Thyroid gland (tissue), 4 donors: ENCODE measurements around the gene KIRREL3. TPM values are rescaled to one million over a fixed set of nuclear protein-coding genes. Genes with fewer than 3 reads are reported as not detected.

ENCODE experiments used
- DNase-seq, 2 donors: peaks; one replicate each; pipeline ENCODE4 v3.0.0-alpha.2; 2019
- H3K27ac ChIP-seq, 3 donors: fragments of 200-600 bp; sonication (generic); 1 replicate in 2 of 3; 2 replicates in 1 of 3; pipeline ENCODE4 v1.5.1; 2016 to 2019; ENCODE audit warnings: mild to moderate bottlenecking in 1 of 3, moderate library complexity in 1 of 3
- H3K27me3 ChIP-seq: fragments of 200-600 bp; sonication (generic); one replicate; pipeline ENCODE4 v1.5.1; 2019
- H3K36me3 ChIP-seq, 2 donors: fragments of 200-600 bp; sonication (generic); one replicate each; pipeline ENCODE4 v1.5.1; 2016 to 2019
- H3K4me1 ChIP-seq, 2 donors: fragments of 200-600 bp; sonication (generic); one replicate each; pipeline ENCODE4 v1.5.1; 2017 to 2019
- H3K4me3 ChIP-seq, 3 donors: fragments of 200-600 bp; sonication (generic); replicated peaks in 1 of 3; 1 replicate in 2 of 3; 2 replicates in 1 of 3; pipeline ENCODE4 v1.5.1; 2016; ENCODE audit warnings: mild to moderate bottlenecking in 1 of 3
- H3K9me3 ChIP-seq: fragments of 200-600 bp; sonication (generic); one replicate; pipeline ENCODE4 v1.5.1; 2017
- POLR2A ChIP-seq, 2 donors: fragments of 450-650 bp; IDR thresholded peaks; one replicate each; pipeline ENCODE4 v1.6.1; 2017; ENCODE audit warnings: antibody characterized with exemption in 2 of 2, mild to moderate bottlenecking in 2 of 2, moderate library complexity in 1 of 2
- WGBS, 2 donors: methylation state at CpG; one replicate each; pipeline ENCODE4 v1.1.5; 2017; 5-methylcytosine and 5-hydroxymethylcytosine counted together
- intact Hi-C: fragments of 100-400 bp; cut with DNase I; formaldehyde crosslinking; loops from one replicate; pipeline ENCODE4 v1.15.1; 2023
- total RNA-seq, 4 donors: library from RNA; depleted of rRNA; stranded (reverse); fragments of >200 nt; gene quantifications; one replicate each; pipeline ENCODE4 v1.2.3, GENCODE V29; 2016
- TF ChIP-seq, protein P1 (sequence below), 6 experiments: fragments of 200-600 bp in 3 of 6; fragments of 450-650 bp in 3 of 6; sonication (generic) in 3 of 6; IDR thresholded peaks; one replicate each; pipeline ENCODE4 v1.5.1; 2016 to 2019; ENCODE audit warnings: antibody characterized with exemption in 6 of 6, mild to moderate bottlenecking in 2 of 6, inconsistent platforms in 1 of 6, moderate library complexity in 1 of 6

KIRREL3 gene
- total RNA-seq, 4 donors from 2014 or later = 0.78 TPM; not detected in 3

- H3K27ac ChIP-seq = no peak overlapping the region
- intact Hi-C loops = no loop called here
- H3K4me1 ChIP-seq = no peaks in the 10 kb centered on the region
- no peaks in the 10 kb centered on the region for H3K27me3 ChIP-seq
- DNase-seq = no peak
- 50 to 81% methylated on average over 2 of the region's 2 CpGs for WGBS, 2 donors
- no peaks in the 10 kb centered on the region for H3K36me3 ChIP-seq
- no peak for TF ChIP-seq POLR2A (IDR thresholded peaks at IDR 0.05)
- TF ChIP-seq, protein P1, sequence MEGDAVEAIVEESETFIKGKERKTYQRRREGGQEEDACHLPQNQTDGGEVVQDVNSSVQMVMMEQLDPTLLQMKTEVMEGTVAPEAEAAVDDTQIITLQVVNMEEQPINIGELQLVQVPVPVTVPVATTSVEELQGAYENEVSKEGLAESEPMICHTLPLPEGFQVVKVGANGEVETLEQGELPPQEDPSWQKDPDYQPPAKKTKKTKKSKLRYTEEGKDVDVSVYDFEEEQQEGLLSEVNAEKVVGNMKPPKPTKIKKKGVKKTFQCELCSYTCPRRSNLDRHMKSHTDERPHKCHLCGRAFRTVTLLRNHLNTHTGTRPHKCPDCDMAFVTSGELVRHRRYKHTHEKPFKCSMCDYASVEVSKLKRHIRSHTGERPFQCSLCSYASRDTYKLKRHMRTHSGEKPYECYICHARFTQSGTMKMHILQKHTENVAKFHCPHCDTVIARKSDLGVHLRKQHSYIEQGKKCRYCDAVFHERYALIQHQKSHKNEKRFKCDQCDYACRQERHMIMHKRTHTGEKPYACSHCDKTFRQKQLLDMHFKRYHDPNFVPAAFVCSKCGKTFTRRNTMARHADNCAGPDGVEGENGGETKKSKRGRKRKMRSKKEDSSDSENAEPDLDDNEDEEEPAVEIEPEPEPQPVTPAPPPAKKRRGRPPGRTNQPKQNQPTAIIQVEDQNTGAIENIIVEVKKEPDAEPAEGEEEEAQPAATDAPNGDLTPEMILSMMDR (IDR thresholded peaks at IDR 0.05) = no peak
- no peaks in the 10 kb centered on the region for H3K9me3 ChIP-seq
- no peak overlapping the region for H3K4me3 ChIP-seq
Measured at GRCh38 chr11:126743628-126744027, 256.9 kb downstream of the KIRREL3 start.

GRCh38 chr11:126742582-126742981 is 258.0 kb downstream of the KIRREL3 start:
- Histone ChIP-seq H3K27ac (no peak overlapping the region), H3K9me3 (no peaks in the 10 kb centered on the region), H3K4me3 (no peak overlapping the region), H3K27me3 (no peaks in the 10 kb centered on the region), H3K4me1 (no peaks in the 10 kb centered on the region), H3K36me3 (no peaks in the 10 kb centered on the region)
- no peak for DNase-seq
- 78 to 94% methylated on average over 4 of the region's 4 CpGs for WGBS, 2 donors
- intact Hi-C loops = no loop called here
- TF ChIP-seq, protein P1 (IDR thresholded peaks at IDR 0.05) = no peak
- TF ChIP-seq POLR2A (IDR thresholded peaks at IDR 0.05) = no peak

- H3K27ac ChIP-seq = no peak overlapping the region
- H3K36me3 ChIP-seq = no peaks in the 10 kb centered on the region
- WGBS, 2 donors = 54 to 69% methylated on average over 1 of the region's 1 CpG
- DNase-seq = no peak
- H3K4me1 ChIP-seq = no peaks in the 10 kb centered on the region
- no peaks in the 10 kb centered on the region for H3K27me3 ChIP-seq
- H3K9me3 ChIP-seq = no peaks in the 10 kb centered on the region
- TF ChIP-seq, protein P1 (IDR thresholded peaks at IDR 0.05) = no peak
- no peak for TF ChIP-seq POLR2A (IDR thresholded peaks at IDR 0.05)
- no peak overlapping the region for H3K4me3 ChIP-seq
- intact Hi-C loops = no loop called here
Measured at GRCh38 chr11:126740846-126741245, 259.7 kb downstream of the KIRREL3 start.

GRCh38 chr11:126739499-126740145 is 260.9 kb downstream of the KIRREL3 start:
- no peak overlapping the region for H3K27ac ChIP-seq
- no peak for DNase-seq
- no peaks in the 10 kb centered on the region for H3K27me3 ChIP-seq
- no peak for TF ChIP-seq POLR2A (IDR thresholded peaks at IDR 0.05)
- TF ChIP-seq, protein P1 (IDR thresholded peaks at IDR 0.05) = no peak
- intact Hi-C loops = no loop called here
- no peaks in the 10 kb centered on the region for H3K36me3 ChIP-seq
- no peaks in the 10 kb centered on the region for H3K9me3 ChIP-seq
- H3K4me1 ChIP-seq = no peaks in the 10 kb centered on the region
- H3K4me3 ChIP-seq = no peak overlapping the region
- 77 to 83% methylated on average over 2 of the region's 2 CpGs for WGBS, 2 donors

DNA sequence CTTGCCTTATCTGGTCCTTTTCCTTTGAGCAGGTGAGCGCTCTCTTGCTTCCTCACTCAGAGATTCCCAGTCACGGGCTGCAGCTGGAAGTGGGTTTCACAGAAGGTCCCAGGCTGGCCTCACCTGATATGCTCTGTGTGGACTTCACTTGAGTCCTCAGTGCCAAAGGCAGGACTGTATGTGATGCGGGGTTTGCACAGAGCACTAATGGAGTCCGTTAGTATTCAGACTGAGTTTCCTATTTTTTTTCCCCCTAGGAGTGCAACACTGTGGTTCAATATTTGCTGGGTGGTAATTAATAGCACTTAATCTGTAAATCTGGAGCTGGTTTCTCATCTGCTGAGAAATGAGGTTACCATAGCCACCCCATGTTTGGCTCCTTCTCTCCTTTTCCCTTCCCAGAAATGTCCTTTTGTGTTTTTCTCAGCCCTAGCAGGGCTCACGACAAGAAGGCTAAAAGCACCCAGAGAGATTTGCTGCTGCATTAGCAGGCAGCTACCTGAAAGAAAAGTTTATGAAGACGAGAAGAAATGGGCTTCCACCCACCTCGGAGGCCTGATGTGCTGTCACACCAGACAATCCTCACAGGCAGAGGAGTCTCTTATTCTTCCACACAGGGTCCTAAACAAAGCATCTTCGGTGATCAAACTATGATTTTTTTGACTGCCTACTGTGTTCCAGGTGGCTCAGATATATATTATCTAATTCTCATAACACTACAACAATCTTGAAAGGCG is 262.1 kb downstream of the KIRREL3 start:
- Histone ChIP-seq H3K27me3 (no peaks in the 10 kb centered on the region), H3K9me3 (no peaks in the 10 kb centered on the region), H3K36me3 (no peaks in the 10 kb centered on the region), H3K4me1 (no peaks in the 10 kb centered on the region), H3K27ac (no peak overlapping the region), H3K4me3 (no peak overlapping the region)
- intact Hi-C loops = no loop called here
- WGBS, 2 donors = 64 to 76% methylated on average over 9 of the region's 9 CpGs
- no peak for DNase-seq
- TF ChIP-seq, protein P1 (IDR thresholded peaks at IDR 0.05) = no peak
- no peak for TF ChIP-seq POLR2A (IDR thresholded peaks at IDR 0.05)
